Kidney epithelial cell (primary cell): ENCODE results near the gene CHST15. TPM values are rescaled to one million over a fixed set of nuclear protein-coding genes. Genes with fewer than 3 reads are reported as not detected.

Experiments used
- DNase-seq: peaks from one replicate; pipeline ENCODE4 v3.0.0-alpha.2; 2010; ENCODE audit warnings: low read depth
- H3K27me3 ChIP-seq: 2 replicates; pipeline ENCODE4 v1.6.0; 2011; ENCODE audit warnings: low read length; ENCODE audit not compliant: control insufficient read depth, insufficient read depth
- H3K36me3 ChIP-seq: 2 replicates; pipeline ENCODE4 v1.5.1; 2011; ENCODE audit warnings: low read length; ENCODE audit not compliant: control insufficient read depth, insufficient read depth
- H3K4me3 ChIP-seq: 2 replicates; pipeline ENCODE4 v1.5.1; 2011; ENCODE audit warnings: low read depth, mild to moderate bottlenecking, control low read depth, low read length
- total RNA-seq: library from RNA; depleted of rRNA; stranded (reverse); fragments of >200 nt; gene quantifications from 2 replicates; pipeline ENCODE4 v1.2.3, GENCODE V29; 2015
- TF ChIP-seq, protein P1 (sequence below): IDR thresholded peaks from 2 replicates; pipeline ENCODE4 v1.5.1; 2011; ENCODE audit warnings: mild to moderate bottlenecking, moderate library complexity, low read length, control low read depth, inconsistent platforms; ENCODE audit not compliant: insufficient read depth, poor library complexity, severe bottlenecking

The CHST15 gene
- total RNA-seq, 1 donor from 2014 or later = 18.1 TPM

GRCh38 chr10:124048371-124049290, 44.8 kb downstream of the CHST15 start:
- Histone ChIP-seq H3K4me3 (no peak overlapping the region), H3K27me3 (no peaks in the 10 kb centered on the region), H3K36me3 (no peaks in the 10 kb centered on the region)
- TF ChIP-seq, protein P1, sequence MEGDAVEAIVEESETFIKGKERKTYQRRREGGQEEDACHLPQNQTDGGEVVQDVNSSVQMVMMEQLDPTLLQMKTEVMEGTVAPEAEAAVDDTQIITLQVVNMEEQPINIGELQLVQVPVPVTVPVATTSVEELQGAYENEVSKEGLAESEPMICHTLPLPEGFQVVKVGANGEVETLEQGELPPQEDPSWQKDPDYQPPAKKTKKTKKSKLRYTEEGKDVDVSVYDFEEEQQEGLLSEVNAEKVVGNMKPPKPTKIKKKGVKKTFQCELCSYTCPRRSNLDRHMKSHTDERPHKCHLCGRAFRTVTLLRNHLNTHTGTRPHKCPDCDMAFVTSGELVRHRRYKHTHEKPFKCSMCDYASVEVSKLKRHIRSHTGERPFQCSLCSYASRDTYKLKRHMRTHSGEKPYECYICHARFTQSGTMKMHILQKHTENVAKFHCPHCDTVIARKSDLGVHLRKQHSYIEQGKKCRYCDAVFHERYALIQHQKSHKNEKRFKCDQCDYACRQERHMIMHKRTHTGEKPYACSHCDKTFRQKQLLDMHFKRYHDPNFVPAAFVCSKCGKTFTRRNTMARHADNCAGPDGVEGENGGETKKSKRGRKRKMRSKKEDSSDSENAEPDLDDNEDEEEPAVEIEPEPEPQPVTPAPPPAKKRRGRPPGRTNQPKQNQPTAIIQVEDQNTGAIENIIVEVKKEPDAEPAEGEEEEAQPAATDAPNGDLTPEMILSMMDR = no peak
- DNase-seq = no peak

- no peak for DNase-seq
- Histone ChIP-seq H3K27me3 (no peaks in the 10 kb centered on the region), H3K4me3 (no peak overlapping the region), H3K36me3 (no peaks in the 10 kb centered on the region)
- TF ChIP-seq, protein P1 = no peak
These were observed 45.8 kb downstream of the CHST15 start for GRCh38 chr10:124047427-124048152.

GRCh38 chr10:124045801-124046355, 47.5 kb downstream of the CHST15 start:
- TF ChIP-seq, protein P1 = no peak
- DNase-seq = no peak
- Histone ChIP-seq H3K27me3 (no peaks in the 10 kb centered on the region), H3K36me3 (no peaks in the 10 kb centered on the region), H3K4me3 (no peak overlapping the region)

DNA sequence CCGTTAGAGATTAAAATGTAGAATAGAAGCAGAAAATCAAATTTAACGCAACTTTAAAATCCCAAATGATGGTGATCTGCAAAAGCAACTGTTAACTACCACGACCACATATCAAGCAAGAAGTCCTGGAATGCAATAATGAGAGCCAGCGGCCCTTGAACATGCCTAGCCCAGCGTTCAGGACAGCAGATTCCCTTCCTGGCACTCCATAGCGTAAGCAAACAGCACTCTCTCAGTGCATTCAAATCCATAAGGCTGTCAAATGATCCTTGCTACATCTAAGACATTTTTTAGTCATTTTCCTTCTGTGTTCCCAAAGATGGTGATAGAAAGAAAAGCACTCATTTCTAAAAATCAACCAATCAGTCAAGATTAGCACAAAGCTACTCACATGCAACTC, 48.1 kb downstream of the CHST15 start:
- Histone ChIP-seq H3K4me3 (no peak overlapping the region), H3K27me3 (no peaks in the 10 kb centered on the region), H3K36me3 (no peaks in the 10 kb centered on the region)
- no peak for DNase-seq
- TF ChIP-seq, protein P1 = no peak

DNA sequence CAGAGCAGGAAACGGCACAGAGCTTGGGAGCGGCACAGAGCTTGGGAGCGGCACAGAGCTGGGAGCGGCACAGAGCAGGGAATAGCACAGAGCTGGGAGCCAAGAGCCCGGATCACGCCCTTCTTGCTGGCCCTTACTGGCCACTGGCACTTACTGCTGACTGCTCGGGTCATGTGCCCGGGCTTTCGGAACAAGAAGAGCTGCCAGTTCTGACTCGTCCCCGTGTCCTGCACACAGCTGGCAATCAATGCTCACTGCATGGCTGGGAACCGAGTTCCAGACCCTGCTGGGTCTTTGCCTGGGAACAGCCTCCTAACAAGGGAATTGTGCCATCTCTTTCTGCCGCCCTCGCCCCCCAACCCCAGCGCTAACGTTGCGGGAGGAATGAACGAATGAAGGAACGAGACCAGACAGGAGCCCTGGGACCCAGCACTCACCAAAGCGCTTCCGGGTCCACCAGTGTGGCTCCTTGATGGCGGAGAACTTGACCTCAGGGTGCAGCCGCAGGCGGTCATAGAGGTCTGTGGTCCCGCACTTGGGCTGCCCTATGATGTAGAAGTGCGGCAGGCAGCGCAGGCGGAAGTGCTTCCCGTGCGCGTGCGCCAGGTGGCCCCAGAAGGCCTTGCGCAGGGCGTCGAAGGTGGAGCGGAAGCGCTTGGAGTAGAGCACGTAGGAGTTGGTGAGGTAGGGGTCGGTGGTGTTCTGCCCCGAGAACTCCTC, 49.1 kb downstream of the CHST15 start:
- H3K27me3 ChIP-seq = no peaks in the 10 kb centered on the region
- H3K36me3 ChIP-seq = no peaks in the 10 kb centered on the region
- H3K4me3 ChIP-seq = no peak overlapping the region

More for the DNA sequence above, 49.1 kb downstream of the CHST15 start:
- no peak for DNase-seq
- TF ChIP-seq, protein P1 = no peak
